ENCODE results near the gene CELF1. TPM values are rescaled to one million over a fixed set of nuclear protein-coding genes. Genes with fewer than 3 reads are reported as not detected.

The CELF1 gene
- total and polyA plus RNA-seq, 2 donors (not counting 1 experiment from before 2014, with no cell fraction given) = 52.0 to 153 TPM

DNA sequence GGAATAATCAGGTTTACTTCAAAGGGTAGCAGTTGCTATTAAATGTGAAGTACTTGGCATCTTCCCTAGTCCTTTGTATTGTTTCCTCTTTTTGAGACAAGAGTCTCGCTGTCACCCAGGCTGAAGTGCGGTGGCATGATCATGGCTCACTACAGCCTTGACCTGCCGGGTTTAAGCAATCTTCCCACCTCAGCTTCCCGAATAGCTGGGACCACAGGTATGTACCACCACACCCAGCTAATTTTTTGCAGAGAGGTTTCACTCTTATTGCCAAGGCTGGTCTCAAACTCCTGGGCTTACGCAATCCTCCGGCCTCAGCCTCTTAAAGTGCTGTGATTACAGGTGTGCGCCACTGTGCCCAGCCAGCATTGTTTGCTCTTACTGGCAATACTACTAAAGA lies 67.8 kb downstream of the CELF1 start:
- Mint-ChIP-seq H3K27ac (no peak overlapping the region), H3K27me3 (no peaks in the 10 kb centered on the region), H3K9me3 (ENCODE audit: insufficient read depth) (no peaks in the 10 kb centered on the region), H3K4me3 (no peak overlapping the region), H3K4me1 (no peaks in the 10 kb centered on the region)
- no peaks in the 10 kb centered on the region for H3K9me3 ChIP-seq (ENCODE audit: control extremely low read depth in 1 of 3, control insufficient read depth in 2 of 3, insufficient read depth in 1 of 3, low read length in 2 of 3)
- peaks cover 15% of the 10 kb centered on the region for H4K20me1 ChIP-seq (ENCODE audit: control insufficient read depth, insufficient read depth, low read length, poor library complexity, severe bottlenecking)
- no peak for TF ChIP-seq EZH2 (IDR thresholded peaks at IDR 0.05; ENCODE audit: borderline replicate concordance, insufficient read depth, low read depth, low read length, poor library complexity, severe bottlenecking)
- TF ChIP-seq, protein P1, sequence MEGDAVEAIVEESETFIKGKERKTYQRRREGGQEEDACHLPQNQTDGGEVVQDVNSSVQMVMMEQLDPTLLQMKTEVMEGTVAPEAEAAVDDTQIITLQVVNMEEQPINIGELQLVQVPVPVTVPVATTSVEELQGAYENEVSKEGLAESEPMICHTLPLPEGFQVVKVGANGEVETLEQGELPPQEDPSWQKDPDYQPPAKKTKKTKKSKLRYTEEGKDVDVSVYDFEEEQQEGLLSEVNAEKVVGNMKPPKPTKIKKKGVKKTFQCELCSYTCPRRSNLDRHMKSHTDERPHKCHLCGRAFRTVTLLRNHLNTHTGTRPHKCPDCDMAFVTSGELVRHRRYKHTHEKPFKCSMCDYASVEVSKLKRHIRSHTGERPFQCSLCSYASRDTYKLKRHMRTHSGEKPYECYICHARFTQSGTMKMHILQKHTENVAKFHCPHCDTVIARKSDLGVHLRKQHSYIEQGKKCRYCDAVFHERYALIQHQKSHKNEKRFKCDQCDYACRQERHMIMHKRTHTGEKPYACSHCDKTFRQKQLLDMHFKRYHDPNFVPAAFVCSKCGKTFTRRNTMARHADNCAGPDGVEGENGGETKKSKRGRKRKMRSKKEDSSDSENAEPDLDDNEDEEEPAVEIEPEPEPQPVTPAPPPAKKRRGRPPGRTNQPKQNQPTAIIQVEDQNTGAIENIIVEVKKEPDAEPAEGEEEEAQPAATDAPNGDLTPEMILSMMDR (IDR thresholded peaks at IDR 0.05) = no peak
- H3K9ac ChIP-seq (ENCODE audit: low read length) = no peak overlapping the region
- peaks cover 19% of the 10 kb centered on the region for H3K79me2 ChIP-seq (ENCODE audit: control insufficient read depth, insufficient read depth, low read length)
- CTCF ChIA-PET = interaction anchor here (0.7 to 1.0 kb wide), 2 partner anchors 332 to 335 kb away, joined by 3 to 4 read pairs; no protein-coding TSS in a partner anchor
- no peak overlapping the region for H2AFZ ChIP-seq (ENCODE audit: insufficient read depth, low read depth, low read length, poor library complexity, severe bottlenecking)
- H3K27me3 ChIP-seq (replicated peaks in 1 of 4; ENCODE audit: control extremely low read depth in 1 of 4, control insufficient read depth in 3 of 4, insufficient read depth in 4 of 4, low read length in 3 of 4) = no peaks in the 10 kb centered on the region
- DNase-seq (no peak), ATAC-seq (ENCODE audit: low read depth) (no peak)
- H3K4me2 ChIP-seq (replicated peaks; ENCODE audit: low read depth, low read length, poor library complexity, severe bottlenecking) = no peak overlapping the region
- H3K27ac ChIP-seq (ENCODE audit: low read length in 2 of 2) = no peak overlapping the region
- H3K4me3 ChIP-seq (ENCODE audit: control extremely low read depth in 1 of 5, extremely low read depth in 1 of 5, insufficient read depth in 1 of 5, low read depth in 2 of 5, low read length in 4 of 5) = no peak overlapping the region
- WGBS (ENCODE audit: insufficient coverage) = 96% methylated on average over 5 of the region's 7 CpGs
- POLR2A ChIA-PET = no interaction called here
- peaks cover 3 to 84% of the 10 kb centered on the region in 2 experiments for H3K36me3 ChIP-seq (replicated peaks in 1 of 2; ENCODE audit: control extremely low read depth in 1 of 2, control insufficient read depth in 1 of 2, extremely low read depth in 1 of 2, insufficient read depth in 2 of 2, low read length in 1 of 2)
- intact Hi-C loops (cut with micrococcal nuclease) = no loop called here
- no peaks in the 10 kb centered on the region for H3K4me1 ChIP-seq (ENCODE audit: control insufficient read depth in 2 of 2, insufficient read depth in 2 of 2, low read length in 2 of 2)

DNA sequence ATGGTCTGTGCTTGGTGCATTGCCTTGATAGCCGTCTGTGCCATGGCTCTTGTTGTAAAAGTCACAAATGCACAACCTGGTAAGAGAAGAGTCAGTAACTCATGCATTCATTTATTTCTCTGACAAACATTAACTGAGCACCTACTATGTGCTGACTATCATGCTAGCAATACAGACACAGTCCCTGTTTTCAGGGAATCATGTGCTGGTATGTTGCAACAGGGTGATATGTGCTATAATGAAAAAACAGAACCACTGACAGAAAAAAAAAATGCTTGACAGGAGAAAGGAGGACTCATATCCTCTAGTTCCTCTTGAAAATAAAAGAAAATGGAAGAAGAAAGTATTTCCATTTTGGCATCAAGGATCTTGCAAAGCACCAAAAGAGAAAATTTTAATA lies 69.5 kb downstream of the CELF1 start:
- no CpG with 5 or more reads among the region's 1 CpG for WGBS (ENCODE audit: insufficient coverage)
- CTCF ChIA-PET = no interaction called here
- Histone ChIP-seq H3K79me2 (ENCODE audit: control insufficient read depth, insufficient read depth, low read length) (peaks cover 23% of the 10 kb centered on the region), H3K9me3 (ENCODE audit: control extremely low read depth in 1 of 3, control insufficient read depth in 2 of 3, insufficient read depth in 1 of 3, low read length in 2 of 3) (no peaks in the 10 kb centered on the region), H3K4me3 (ENCODE audit: control extremely low read depth in 1 of 5, extremely low read depth in 1 of 5, insufficient read depth in 1 of 5, low read depth in 2 of 5, low read length in 4 of 5) (no peak overlapping the region), H3K36me3 (replicated peaks in 1 of 2; ENCODE audit: control extremely low read depth in 1 of 2, control insufficient read depth in 1 of 2, extremely low read depth in 1 of 2, insufficient read depth in 2 of 2, low read length in 1 of 2) (peaks cover 6 to 91% of the 10 kb centered on the region in 2 experiments), H3K4me2 (replicated peaks; ENCODE audit: low read depth, low read length, poor library complexity, severe bottlenecking) (no peak overlapping the region), H2AFZ (ENCODE audit: insufficient read depth, low read depth, low read length, poor library complexity, severe bottlenecking) (no peak overlapping the region), H3K9ac (ENCODE audit: low read length) (no peak overlapping the region), H3K4me1 (ENCODE audit: control insufficient read depth in 2 of 2, insufficient read depth in 2 of 2, low read length in 2 of 2) (no peaks in the 10 kb centered on the region), H3K27ac (ENCODE audit: low read length in 2 of 2) (no peak overlapping the region), H3K27me3 (replicated peaks in 1 of 4; ENCODE audit: control extremely low read depth in 1 of 4, control insufficient read depth in 3 of 4, insufficient read depth in 4 of 4, low read length in 3 of 4) (no peaks in the 10 kb centered on the region), H4K20me1 (ENCODE audit: control insufficient read depth, insufficient read depth, low read length, poor library complexity, severe bottlenecking) (peaks cover 6% of the 10 kb centered on the region)
- TF ChIP-seq, protein P1 (IDR thresholded peaks at IDR 0.05) = no peak
- no peak for TF ChIP-seq EZH2 (IDR thresholded peaks at IDR 0.05; ENCODE audit: borderline replicate concordance, insufficient read depth, low read depth, low read length, poor library complexity, severe bottlenecking)
- H3K4me1 Mint-ChIP-seq = no peaks in the 10 kb centered on the region
- ATAC-seq (ENCODE audit: low read depth) = no peak
- DNase-seq = no peak
- H3K9me3 Mint-ChIP-seq (ENCODE audit: insufficient read depth) = no peaks in the 10 kb centered on the region
- POLR2A ChIA-PET = no interaction called here
- no peak overlapping the region for H3K27ac Mint-ChIP-seq
- no peak overlapping the region for H3K4me3 Mint-ChIP-seq
- intact Hi-C loops (cut with micrococcal nuclease) = no loop called here
- H3K27me3 Mint-ChIP-seq = no peaks in the 10 kb centered on the region
